H1 (cell line): ENCODE results near the gene MLNR. TPM values are rescaled to one million over a fixed set of nuclear protein-coding genes. Genes with fewer than 3 reads are reported as not detected.

Experiments
- CHD7 ChIP-seq: fragments of 300-600 bp; sonication (generic); IDR thresholded peaks from 2 replicates; pipeline ENCODE4 v1.7.1; 2012; ENCODE audit warnings: low read length, moderate library complexity, mild to moderate bottlenecking, inconsistent platforms; ENCODE audit not compliant: insufficient replicate concordance
- EP300 ChIP-seq, 2 experiments: IDR thresholded peaks; 1 replicate in 1 of 2; 2 replicates in 1 of 2; pipeline ENCODE4 v1.6.1; 2011 to 2012; ENCODE audit warnings: low read depth in 2 of 2, low read length in 2 of 2, mild to moderate bottlenecking in 2 of 2, borderline replicate concordance in 1 of 2, inconsistent platforms in 1 of 2, moderate library complexity in 1 of 2
- KDM1A ChIP-seq: fragments of 200-600, 300-600 bp; sonication (generic); IDR thresholded peaks from 2 replicates; pipeline ENCODE4 v1.7.1; 2016; ENCODE audit warnings: mild to moderate bottlenecking, low read length, borderline replicate concordance
- SIRT6 ChIP-seq: IDR thresholded peaks from one replicate; pipeline ENCODE4 v1.7.1; 2012; ENCODE audit warnings: low read length, inconsistent platforms
- polyA plus RNA-seq, 7 experiments: library from polyadenylated mRNA; depleted of rRNA in 3 of 7; stranded (reverse) in 5 of 7; unstranded in 2 of 7; fragments of >200 nt in 5 of 7; fragments of 200-250 nt in 2 of 7; gene quantifications; 1 replicate in 5 of 7; 2 replicates in 1 of 7; 4 replicates in 1 of 7; pipeline versions ENCODE4 v1.2.1 to v1.2.3, GENCODE V29; 2011 to 2013; ENCODE audit warnings: missing spikeins in 2 of 7, mixed read lengths in 2 of 7
- total RNA-seq: library from RNA; stranded (reverse); fragmentation: NEBNext Ultra II Directional; extraction: Animal tissue kit (Norgen Biotek cat#: 25700); gene quantifications from 2 replicates; pipeline ENCODE4 v1.2.1, GENCODE V29; 2021

The MLNR gene
- total and polyA plus RNA-seq, 2 of the 8 experiments (the other 6 are each of a cell fraction or from before 2014, with no cell fraction given), result 0.24 to 0.29 TPM

GRCh38 chr13:49235856-49236431, 15.8 kb downstream of the MLNR start (continued):
- no peak for TF ChIP-seq CHD7
- no peak for TF ChIP-seq KDM1A
- TF ChIP-seq SIRT6, result no peak
- no peak for TF ChIP-seq EP300 (IDR thresholded peaks at IDR 0.05; ENCODE audit: borderline replicate concordance in 1 of 2, low read depth in 2 of 2, low read length in 2 of 2)
